Esophagus muscularis mucosa (tissue), 4 donors: Measurements from ENCODE around the gene PDHB. TPM values are rescaled to one million over a fixed set of nuclear protein-coding genes. Genes with fewer than 3 reads are reported as not detected.

Experiments
- DNase-seq: peaks from one replicate; pipeline ENCODE4 v3.0.0-alpha.2; 2017; ENCODE audit errors: extremely low spot score
- H3K27ac ChIP-seq, 4 donors: fragments of 200-600 bp; sonication (generic); replicated peaks in 1 of 4; 1 replicate in 3 of 4; 2 replicates in 1 of 4; pipeline ENCODE4 v1.5.1; 2016 to 2019; ENCODE audit warnings: mild to moderate bottlenecking in 1 of 4
- H3K27me3 ChIP-seq, 4 donors: fragments of 200-600 bp; sonication (generic); one replicate each; pipeline versions ENCODE4 v1.5.1 to v1.6.0; 2016 to 2019
- H3K36me3 ChIP-seq, 4 donors: fragments of 200-600 bp; sonication (generic); one replicate each; pipeline ENCODE4 v1.5.1; 2016 to 2019
- H3K4me1 ChIP-seq, 4 donors: fragments of 200-600 bp; sonication (generic); one replicate each; pipeline ENCODE4 v1.5.1; 2016 to 2019
- H3K4me3 ChIP-seq, 4 donors: fragments of 200-600 bp; sonication (generic); 1 replicate in 2 of 4; 2 replicates in 2 of 4; pipeline ENCODE4 v1.5.1; 2016 to 2019; ENCODE audit warnings: mild to moderate bottlenecking in 4 of 4, moderate library complexity in 1 of 4
- H3K9me3 ChIP-seq, 4 donors: fragments of 200-600 bp; sonication (generic); 1 replicate in 3 of 4; 2 replicates in 1 of 4; pipeline ENCODE4 v1.5.1; 2016 to 2019
- EP300 ChIP-seq: sonication (generic); formaldehyde crosslinking; IDR thresholded peaks from one replicate; pipeline ENCODE4 v1.6.1; 2017; ENCODE audit warnings: antibody characterized with exemption
- POLR2A ChIP-seq: fragments of 450-650 bp; IDR thresholded peaks from one replicate; pipeline ENCODE4 v1.6.1; 2017; ENCODE audit warnings: antibody characterized with exemption, moderate library complexity, mild to moderate bottlenecking, low read depth
- POLR2AphosphoS5 ChIP-seq, 2 donors: sonication (generic); formaldehyde crosslinking; IDR thresholded peaks; one replicate each; pipeline ENCODE4 v1.6.1; 2017; ENCODE audit warnings: antibody characterized with exemption in 2 of 2
- WGBS: methylation state at CpG from one replicate; pipeline ENCODE4 v1.1.5; 2018; 5-methylcytosine and 5-hydroxymethylcytosine counted together
- intact Hi-C: fragments of 100-400 bp; cut with DNase I; formaldehyde crosslinking; loops from one replicate; pipeline ENCODE4 v1.15.1; 2023
- total RNA-seq, 4 donors: library from RNA; depleted of rRNA; stranded (reverse); fragments of >200 nt; gene quantifications; one replicate each; pipeline versions ENCODE4 v1.1.0 to v1.2.1, GENCODE V29; 2016
- TF ChIP-seq, protein P1 (sequence below), 3 experiments: fragments of 200-600 bp in 2 of 3; fragments of 450-650 bp in 1 of 3; sonication (generic) in 2 of 3; IDR thresholded peaks; one replicate each; pipeline ENCODE4 v1.5.1; 2017 to 2019; ENCODE audit warnings: antibody characterized with exemption in 3 of 3, mild to moderate bottlenecking in 2 of 3, moderate library complexity in 1 of 3

PDHB gene
- total RNA-seq, 4 donors from 2014 or later, result 100 to 138 (median 122) TPM

DNA sequence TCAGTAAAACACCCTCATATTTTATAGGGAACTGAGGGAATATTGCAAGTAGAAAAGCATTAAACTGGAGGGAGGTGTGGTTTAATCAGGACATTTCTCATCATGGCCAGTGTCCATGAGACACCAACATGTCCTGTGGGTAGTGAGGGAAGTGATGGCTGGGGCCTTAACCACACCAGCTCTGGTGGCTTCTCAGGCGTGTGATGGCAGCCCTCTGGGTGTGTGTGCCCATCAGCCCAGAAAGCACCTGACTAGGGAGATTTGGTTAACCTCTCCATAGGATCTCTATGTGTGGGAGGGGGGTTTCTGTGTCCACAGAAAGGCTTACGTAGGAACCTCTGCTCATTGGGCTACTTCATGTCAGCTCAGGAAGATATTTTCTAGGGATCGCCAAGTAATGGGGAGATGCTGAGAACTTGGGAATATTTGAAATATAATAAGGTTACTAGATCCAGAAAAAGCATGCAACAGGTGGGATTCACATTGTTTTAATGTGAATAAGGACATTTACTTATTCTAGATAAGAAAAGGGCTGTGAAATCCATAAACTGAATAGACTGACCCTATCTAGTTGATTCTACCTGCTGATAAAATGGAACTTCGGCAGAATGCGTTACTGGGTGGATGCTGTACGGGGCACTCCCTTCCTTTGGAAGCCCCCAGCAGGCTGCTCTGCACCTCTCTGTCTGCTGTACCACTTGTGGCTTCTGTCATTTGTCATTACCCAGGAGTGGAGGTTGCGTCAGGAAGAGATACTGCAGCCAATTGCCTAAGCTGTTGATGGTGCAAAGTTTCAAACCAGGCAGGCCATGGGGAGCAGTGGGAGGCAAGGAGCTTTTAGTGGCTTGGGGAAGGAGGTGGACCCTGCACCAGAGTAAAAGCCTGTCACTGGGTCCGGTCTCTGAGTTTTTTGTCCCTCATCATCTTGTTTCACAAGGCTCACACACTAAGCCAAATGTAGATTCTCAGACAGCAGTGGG, 21.5 kb downstream of the PDHB start:
- intact Hi-C loops, result loop anchor here (5.0 to 10.0 kb wide), 2 partner anchors 80 to 227 kb away; partner anchors contain the start of gene PXK
- no peak overlapping the region for H3K27ac ChIP-seq
- peaks cover 18 to 76% (median 54%) of the 10 kb centered on the region in 4 donors for H3K36me3 ChIP-seq
- H3K9me3 ChIP-seq, result no peaks in the 10 kb centered on the region
- no peak for TF ChIP-seq POLR2A
- no peak for TF ChIP-seq EP300
- TF ChIP-seq POLR2AphosphoS5 (IDR thresholded peaks at IDR 0.05), result no peak
- TF ChIP-seq, protein P1, sequence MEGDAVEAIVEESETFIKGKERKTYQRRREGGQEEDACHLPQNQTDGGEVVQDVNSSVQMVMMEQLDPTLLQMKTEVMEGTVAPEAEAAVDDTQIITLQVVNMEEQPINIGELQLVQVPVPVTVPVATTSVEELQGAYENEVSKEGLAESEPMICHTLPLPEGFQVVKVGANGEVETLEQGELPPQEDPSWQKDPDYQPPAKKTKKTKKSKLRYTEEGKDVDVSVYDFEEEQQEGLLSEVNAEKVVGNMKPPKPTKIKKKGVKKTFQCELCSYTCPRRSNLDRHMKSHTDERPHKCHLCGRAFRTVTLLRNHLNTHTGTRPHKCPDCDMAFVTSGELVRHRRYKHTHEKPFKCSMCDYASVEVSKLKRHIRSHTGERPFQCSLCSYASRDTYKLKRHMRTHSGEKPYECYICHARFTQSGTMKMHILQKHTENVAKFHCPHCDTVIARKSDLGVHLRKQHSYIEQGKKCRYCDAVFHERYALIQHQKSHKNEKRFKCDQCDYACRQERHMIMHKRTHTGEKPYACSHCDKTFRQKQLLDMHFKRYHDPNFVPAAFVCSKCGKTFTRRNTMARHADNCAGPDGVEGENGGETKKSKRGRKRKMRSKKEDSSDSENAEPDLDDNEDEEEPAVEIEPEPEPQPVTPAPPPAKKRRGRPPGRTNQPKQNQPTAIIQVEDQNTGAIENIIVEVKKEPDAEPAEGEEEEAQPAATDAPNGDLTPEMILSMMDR (IDR thresholded peaks at IDR 0.05), result no peak
- H3K27me3 ChIP-seq, result no peaks in the 10 kb centered on the region
- no peak for DNase-seq
- WGBS, result 86% methylated on average over 8 of the region's 8 CpGs
- no peak overlapping the region for H3K4me3 ChIP-seq
- peaks cover 11 to 14% (median 13%) of the 10 kb centered on the region in 4 donors for H3K4me1 ChIP-seq

DNA sequence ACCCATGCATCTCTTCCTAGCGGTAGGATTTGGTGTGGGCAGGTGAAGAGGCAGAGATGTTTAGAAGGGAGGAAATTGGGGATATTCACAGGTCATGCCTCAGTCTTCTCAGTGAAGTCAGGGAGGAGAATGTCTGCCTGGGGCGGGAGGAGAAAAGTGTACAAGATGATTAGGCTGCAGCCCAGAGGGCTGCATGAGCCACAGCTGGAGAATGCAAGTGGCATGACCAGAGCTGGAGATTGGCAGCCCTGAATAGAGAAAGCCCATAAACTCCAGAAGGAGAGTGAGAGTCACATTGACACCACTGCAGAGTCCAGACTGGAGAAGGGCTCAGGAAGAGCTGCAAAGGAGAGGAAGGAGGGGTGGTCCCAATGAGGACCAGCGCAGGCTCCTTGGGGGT, 22.6 kb downstream of the PDHB start:
- Histone ChIP-seq H3K9me3 (no peaks in the 10 kb centered on the region), H3K4me3 (no peak overlapping the region), H3K27ac (no peak overlapping the region), H3K27me3 (no peaks in the 10 kb centered on the region), H3K4me1 (peaks cover 11 to 14% (median 13%) of the 10 kb centered on the region in 4 donors), H3K36me3 (peaks cover 21 to 81% (median 56%) of the 10 kb centered on the region in 4 donors)
- TF ChIP-seq POLR2A, result no peak
- TF ChIP-seq EP300, result no peak
- TF ChIP-seq POLR2AphosphoS5 (IDR thresholded peaks at IDR 0.05), result no peak
- TF ChIP-seq, protein P1 (IDR thresholded peaks at IDR 0.05), result no peak
- intact Hi-C loops, result loop anchor here (5.0 to 10.0 kb wide), 2 partner anchors 79 to 226 kb away; partner anchors contain the start of gene PXK
- 93% methylated on average over 3 of the region's 3 CpGs for WGBS
- no peak for DNase-seq

GRCh38 chr3:58409663-58410062, 24.0 kb downstream of the PDHB start:
- TF ChIP-seq, protein P1 (IDR thresholded peaks at IDR 0.05), result no peak
- no peak for TF ChIP-seq POLR2A
- TF ChIP-seq POLR2AphosphoS5 (IDR thresholded peaks at IDR 0.05), result no peak
- TF ChIP-seq EP300, result no peak
- H3K4me3 ChIP-seq, result no peak overlapping the region
- intact Hi-C loops, result loop anchor here (5.0 to 10.0 kb wide), 2 partner anchors 77 to 225 kb away; partner anchors contain the start of gene PXK
- H3K9me3 ChIP-seq, result no peaks in the 10 kb centered on the region
- H3K27me3 ChIP-seq, result no peaks in the 10 kb centered on the region
- 75% methylated on average over 3 of the region's 3 CpGs for WGBS
- no peak for DNase-seq
- no peak overlapping the region for H3K27ac ChIP-seq
- peaks cover 6 to 10% (median 8%) of the 10 kb centered on the region in 4 donors for H3K4me1 ChIP-seq
- H3K36me3 ChIP-seq, result peaks cover 24 to 85% (median 58%) of the 10 kb centered on the region in 4 donors

- WGBS, result 87% methylated on average over 5 of the region's 5 CpGs
- DNase-seq, result no peak
- Histone ChIP-seq H3K27me3 (no peaks in the 10 kb centered on the region), H3K27ac (no peak overlapping the region), H3K9me3 (no peaks in the 10 kb centered on the region), H3K4me1 (peaks cover 0 to 2% (median under 1%) of the 10 kb centered on the region in 4 donors), H3K36me3 (peaks cover 29 to 92% (median 65%) of the 10 kb centered on the region in 4 donors), H3K4me3 (no peak overlapping the region)
- TF ChIP-seq EP300, result no peak
- TF ChIP-seq, protein P1 (IDR thresholded peaks at IDR 0.05), result no peak
- no peak for TF ChIP-seq POLR2A
- TF ChIP-seq POLR2AphosphoS5 (IDR thresholded peaks at IDR 0.05), result no peak
- intact Hi-C loops, result no loop called here
Observed at GRCh38 chr3:58408906-58409305, 24.7 kb downstream of the PDHB start.
